ENCODE results near the gene HNRNPAB.

DNA sequence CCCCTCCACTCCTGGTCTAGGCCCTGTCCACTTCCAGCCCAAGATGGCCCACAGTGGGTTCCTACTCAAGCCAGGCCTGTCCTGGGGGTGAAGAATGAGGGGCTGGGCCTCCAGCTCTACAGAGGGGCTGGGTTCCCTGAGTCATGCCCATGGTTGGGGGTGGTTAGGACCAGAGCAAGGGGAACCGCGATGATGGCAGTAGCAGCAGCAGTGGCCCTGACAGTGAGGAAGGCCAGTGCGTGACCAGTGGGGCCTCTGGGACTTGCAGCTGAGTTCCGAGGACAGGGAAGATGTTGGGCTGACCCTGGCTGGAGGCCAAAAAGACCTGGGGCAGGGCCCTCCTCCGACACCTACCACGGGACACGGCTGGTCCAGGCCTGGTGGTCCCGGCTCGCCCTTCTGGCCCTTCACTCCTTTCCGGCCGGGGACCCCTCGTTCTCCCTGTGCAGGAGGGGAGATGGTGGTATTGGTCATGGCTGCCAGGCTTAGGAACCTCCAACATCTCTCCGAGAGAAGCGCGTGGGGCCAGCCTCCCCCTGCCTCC lies 37.4 kb downstream of the HNRNPAB start:
- TF ChIP-seq, protein P1, sequence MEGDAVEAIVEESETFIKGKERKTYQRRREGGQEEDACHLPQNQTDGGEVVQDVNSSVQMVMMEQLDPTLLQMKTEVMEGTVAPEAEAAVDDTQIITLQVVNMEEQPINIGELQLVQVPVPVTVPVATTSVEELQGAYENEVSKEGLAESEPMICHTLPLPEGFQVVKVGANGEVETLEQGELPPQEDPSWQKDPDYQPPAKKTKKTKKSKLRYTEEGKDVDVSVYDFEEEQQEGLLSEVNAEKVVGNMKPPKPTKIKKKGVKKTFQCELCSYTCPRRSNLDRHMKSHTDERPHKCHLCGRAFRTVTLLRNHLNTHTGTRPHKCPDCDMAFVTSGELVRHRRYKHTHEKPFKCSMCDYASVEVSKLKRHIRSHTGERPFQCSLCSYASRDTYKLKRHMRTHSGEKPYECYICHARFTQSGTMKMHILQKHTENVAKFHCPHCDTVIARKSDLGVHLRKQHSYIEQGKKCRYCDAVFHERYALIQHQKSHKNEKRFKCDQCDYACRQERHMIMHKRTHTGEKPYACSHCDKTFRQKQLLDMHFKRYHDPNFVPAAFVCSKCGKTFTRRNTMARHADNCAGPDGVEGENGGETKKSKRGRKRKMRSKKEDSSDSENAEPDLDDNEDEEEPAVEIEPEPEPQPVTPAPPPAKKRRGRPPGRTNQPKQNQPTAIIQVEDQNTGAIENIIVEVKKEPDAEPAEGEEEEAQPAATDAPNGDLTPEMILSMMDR (IDR thresholded peaks at IDR 0.05 in 8 of 11, conservative IDR thresholded peaks at IDR 0.05 in 3 of 11): no peak
- no peak for TF ChIP-seq POLR2A (IDR thresholded peaks at IDR 0.05)
